ENCODE results near the gene PDYN.

The PDYN gene

GRCh38 chr20:1932971-1933370, 60.9 kb downstream of the PDYN start:
- TF ChIP-seq ZFX (IDR thresholded peaks at IDR 0.05) = no peak
- TF ChIP-seq, protein P1, sequence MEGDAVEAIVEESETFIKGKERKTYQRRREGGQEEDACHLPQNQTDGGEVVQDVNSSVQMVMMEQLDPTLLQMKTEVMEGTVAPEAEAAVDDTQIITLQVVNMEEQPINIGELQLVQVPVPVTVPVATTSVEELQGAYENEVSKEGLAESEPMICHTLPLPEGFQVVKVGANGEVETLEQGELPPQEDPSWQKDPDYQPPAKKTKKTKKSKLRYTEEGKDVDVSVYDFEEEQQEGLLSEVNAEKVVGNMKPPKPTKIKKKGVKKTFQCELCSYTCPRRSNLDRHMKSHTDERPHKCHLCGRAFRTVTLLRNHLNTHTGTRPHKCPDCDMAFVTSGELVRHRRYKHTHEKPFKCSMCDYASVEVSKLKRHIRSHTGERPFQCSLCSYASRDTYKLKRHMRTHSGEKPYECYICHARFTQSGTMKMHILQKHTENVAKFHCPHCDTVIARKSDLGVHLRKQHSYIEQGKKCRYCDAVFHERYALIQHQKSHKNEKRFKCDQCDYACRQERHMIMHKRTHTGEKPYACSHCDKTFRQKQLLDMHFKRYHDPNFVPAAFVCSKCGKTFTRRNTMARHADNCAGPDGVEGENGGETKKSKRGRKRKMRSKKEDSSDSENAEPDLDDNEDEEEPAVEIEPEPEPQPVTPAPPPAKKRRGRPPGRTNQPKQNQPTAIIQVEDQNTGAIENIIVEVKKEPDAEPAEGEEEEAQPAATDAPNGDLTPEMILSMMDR (conservative IDR thresholded peaks at IDR 0.05) = no peak
- H3K27ac ChIP-seq = no peak overlapping the region

DNA sequence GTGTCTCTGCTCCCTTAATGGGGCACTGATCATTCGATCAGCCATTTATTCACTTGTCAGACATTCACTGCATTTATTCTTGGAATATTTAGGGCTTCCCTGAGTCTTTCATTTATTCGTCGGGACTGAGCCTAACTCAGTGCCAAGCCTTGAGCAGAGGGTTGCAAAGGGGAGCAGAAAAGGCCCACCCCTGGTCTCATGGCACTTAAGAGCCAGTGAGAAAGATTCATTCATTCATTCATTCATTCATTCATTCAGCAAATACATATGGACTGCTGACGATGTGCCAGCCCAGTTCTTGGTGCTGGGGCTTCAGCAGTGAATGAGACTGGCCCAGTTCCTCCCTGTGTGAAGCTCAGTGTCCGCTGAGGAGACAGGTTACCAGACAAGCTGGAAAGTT, 62.0 kb downstream of the PDYN start:
- TF ChIP-seq, protein P1 (conservative IDR thresholded peaks at IDR 0.05) = no peak
- TF ChIP-seq ZFX (IDR thresholded peaks at IDR 0.05) = no peak
- H3K27ac ChIP-seq = no peak overlapping the region

GRCh38 chr20:1930165-1930564, 63.7 kb downstream of the PDYN start:
- H3K27ac ChIP-seq = no peak overlapping the region
- no peak for TF ChIP-seq ZFX (IDR thresholded peaks at IDR 0.05)
- TF ChIP-seq, protein P1 (conservative IDR thresholded peaks at IDR 0.05) = no peak

- TF ChIP-seq ZFX (IDR thresholded peaks at IDR 0.05) = no peak
- TF ChIP-seq, protein P1 (conservative IDR thresholded peaks at IDR 0.05) = no peak
- H3K27ac ChIP-seq = no peak overlapping the region
Observed at GRCh38 chr20:1929460-1929859, 64.4 kb downstream of the PDYN start.

DNA sequence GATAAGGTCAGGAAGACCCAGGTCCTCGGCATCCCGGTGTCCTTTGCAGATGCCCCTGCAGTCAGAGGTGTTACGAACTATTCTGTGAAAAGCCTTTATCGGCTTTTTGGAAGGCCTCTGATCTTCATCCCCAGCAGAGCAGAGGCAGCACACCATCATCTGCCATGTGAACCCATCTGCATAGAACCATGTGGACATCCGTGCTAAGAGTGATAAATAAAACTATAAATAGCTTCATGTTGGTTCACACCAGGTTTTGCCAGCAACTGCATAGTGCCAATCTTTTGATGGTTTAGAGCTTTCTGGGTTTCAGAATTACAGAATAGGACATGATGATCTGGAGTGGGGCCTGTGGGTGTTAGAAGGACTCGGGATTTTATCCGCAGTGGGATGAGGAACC, 65.1 kb downstream of the PDYN start:
- no peak overlapping the region for H3K27ac ChIP-seq
- TF ChIP-seq ZFX (IDR thresholded peaks at IDR 0.05) = no peak
- TF ChIP-seq, protein P1 (conservative IDR thresholded peaks at IDR 0.05) = no peak

All from C4-2B (cell line).